ENCODE data around the gene EVI5L. TPM values are rescaled to one million over a fixed set of nuclear protein-coding genes. Genes with fewer than 3 reads are reported as not detected.
A peak's percentile ranks its signal among the peaks of the same experiment; 100 is the strongest.

EVI5L gene
- total RNA-seq, 4 donors from 2014 or later: 7.7 to 22.3 (median 14.9) TPM

GRCh38 chr19:7823686-7824301, 6.2 kb upstream of the EVI5L start:
- Histone ChIP-seq H3K27ac (no peak overlapping the region), H3K36me3 (no peaks in the 10 kb centered on the region), H3K9me3 (no peaks in the 10 kb centered on the region), H3K27me3 (no peaks in the 10 kb centered on the region), H3K4me1 (no peaks in the 10 kb centered on the region), H3K4me3 (no peak overlapping the region)
- TF ChIP-seq CTCF (IDR thresholded peaks at IDR 0.05) (no peak), POLR2A (IDR thresholded peaks at IDR 0.05) (no peak)
- no peak for DNase-seq

- no peaks in the 10 kb centered on the region for H3K9me3 ChIP-seq
- no peaks in the 10 kb centered on the region for H3K36me3 ChIP-seq
- H3K4me1 ChIP-seq: peaks cover 0 to 40% (median 2%) of the 10 kb centered on the region in 4 donors
- peak overlapping the region in 3 of 4 donors; percentile 33 to 41 (median 39) for H3K27ac ChIP-seq
- H3K27me3 ChIP-seq: no peaks in the 10 kb centered on the region
- peak overlapping the region; percentile 20 to 99 (median 70) for H3K4me3 ChIP-seq
- DNase-seq: no peak
- no peak for TF ChIP-seq CTCF (IDR thresholded peaks at IDR 0.05)
- TF ChIP-seq POLR2A (IDR thresholded peaks at IDR 0.05): no peak
Measured at GRCh38 chr19:7829166-7829520, 875 bp upstream of the EVI5L start.

- Histone ChIP-seq H3K4me1 (peaks cover 0 to 40% (median 2%) of the 10 kb centered on the region in 4 donors), H3K36me3 (no peaks in the 10 kb centered on the region), H3K27me3 (no peaks in the 10 kb centered on the region), H3K4me3 (peak overlapping the region; percentile 71 to 99 (median 94)), H3K9me3 (no peaks in the 10 kb centered on the region), H3K27ac (peak overlapping the region in 3 of 4 donors; percentile 36 to 76 (median 57))
- no peak for TF ChIP-seq CTCF (IDR thresholded peaks at IDR 0.05)
- TF ChIP-seq POLR2A (IDR thresholded peaks at IDR 0.05): no peak
- DNase-seq: no peak
Measured at GRCh38 chr19:7830272-7830771, 304 bp downstream of the EVI5L start.

- no peak for TF ChIP-seq CTCF (IDR thresholded peaks at IDR 0.05)
- peak overlapping the region; percentile 71 to 99 (median 94) for H3K4me3 ChIP-seq
- no peaks in the 10 kb centered on the region for H3K36me3 ChIP-seq
- no peak overlapping the region for H3K27ac ChIP-seq
- no peak for DNase-seq
- no peaks in the 10 kb centered on the region for H3K9me3 ChIP-seq
- no peaks in the 10 kb centered on the region for H3K27me3 ChIP-seq
- H3K4me1 ChIP-seq: peaks cover 0 to 40% (median 2%) of the 10 kb centered on the region in 4 donors
Measured at GRCh38 chr19:7830823-7831222, 805 bp downstream of the EVI5L start.

- no peaks in the 10 kb centered on the region for H3K36me3 ChIP-seq
- H3K27ac ChIP-seq: no peak overlapping the region
- no peaks in the 10 kb centered on the region for H3K27me3 ChIP-seq
- DNase-seq: no peak
- H3K9me3 ChIP-seq: no peaks in the 10 kb centered on the region
- peaks cover 0 to 40% (median 2%) of the 10 kb centered on the region in 4 donors for H3K4me1 ChIP-seq
- no peak overlapping the region for H3K4me3 ChIP-seq
- TF ChIP-seq POLR2A (IDR thresholded peaks at IDR 0.05): no peak
- peak in 3 of 6 experiments; percentile 19 to 30 (median 19) for TF ChIP-seq CTCF (IDR thresholded peaks at IDR 0.05)
Measured at GRCh38 chr19:7831452-7831851, 1.4 kb downstream of the EVI5L start.
